ENCODE results near the gene SLC51A. TPM values are rescaled to one million over a fixed set of nuclear protein-coding genes. Genes with fewer than 3 reads are reported as not detected.
"Not testable (repeated sequence)": the region's sequence is repeated elsewhere in the genome, so short reads cannot be mapped to it uniquely, and the experiment has no call there.

The SLC51A gene
- total RNA-seq, 1 experiment from 2014 or later: 6.9 TPM

DNA sequence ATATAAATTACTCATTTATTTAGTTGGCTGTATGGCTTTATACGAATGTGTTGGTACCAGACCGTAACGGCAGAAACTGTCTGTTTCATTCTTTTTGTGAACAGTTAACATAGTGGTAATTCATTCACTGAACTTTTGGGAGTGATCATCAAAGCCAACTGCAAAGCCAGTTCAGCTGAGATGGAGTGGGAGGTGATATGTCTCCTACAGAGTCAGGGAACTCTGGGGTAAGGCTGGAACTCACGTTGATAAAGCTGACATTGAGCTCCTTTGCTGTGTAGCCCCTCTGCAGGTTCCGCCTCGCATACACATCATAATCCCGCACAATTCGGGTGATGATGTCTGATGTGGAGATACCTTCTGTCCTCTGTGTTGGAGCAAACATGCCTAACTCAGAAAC is 25.4 kb downstream of the SLC51A start (continued):
- TF ChIP-seq, protein P1, sequence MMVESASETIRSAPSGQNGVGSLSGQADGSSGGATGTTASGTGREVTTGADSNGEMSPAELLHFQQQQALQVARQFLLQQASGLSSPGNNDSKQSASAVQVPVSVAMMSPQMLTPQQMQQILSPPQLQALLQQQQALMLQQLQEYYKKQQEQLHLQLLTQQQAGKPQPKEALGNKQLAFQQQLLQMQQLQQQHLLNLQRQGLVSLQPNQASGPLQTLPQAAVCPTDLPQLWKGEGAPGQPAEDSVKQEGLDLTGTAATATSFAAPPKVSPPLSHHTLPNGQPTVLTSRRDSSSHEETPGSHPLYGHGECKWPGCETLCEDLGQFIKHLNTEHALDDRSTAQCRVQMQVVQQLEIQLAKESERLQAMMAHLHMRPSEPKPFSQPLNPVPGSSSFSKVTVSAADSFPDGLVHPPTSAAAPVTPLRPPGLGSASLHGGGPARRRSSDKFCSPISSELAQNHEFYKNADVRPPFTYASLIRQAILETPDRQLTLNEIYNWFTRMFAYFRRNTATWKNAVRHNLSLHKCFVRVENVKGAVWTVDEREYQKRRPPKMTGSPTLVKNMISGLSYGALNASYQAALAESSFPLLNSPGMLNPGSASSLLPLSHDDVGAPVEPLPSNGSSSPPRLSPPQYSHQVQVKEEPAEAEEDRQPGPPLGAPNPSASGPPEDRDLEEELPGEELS (CRISPR knock-in tag; IDR thresholded peaks at IDR 0.05): no peak

DNA sequence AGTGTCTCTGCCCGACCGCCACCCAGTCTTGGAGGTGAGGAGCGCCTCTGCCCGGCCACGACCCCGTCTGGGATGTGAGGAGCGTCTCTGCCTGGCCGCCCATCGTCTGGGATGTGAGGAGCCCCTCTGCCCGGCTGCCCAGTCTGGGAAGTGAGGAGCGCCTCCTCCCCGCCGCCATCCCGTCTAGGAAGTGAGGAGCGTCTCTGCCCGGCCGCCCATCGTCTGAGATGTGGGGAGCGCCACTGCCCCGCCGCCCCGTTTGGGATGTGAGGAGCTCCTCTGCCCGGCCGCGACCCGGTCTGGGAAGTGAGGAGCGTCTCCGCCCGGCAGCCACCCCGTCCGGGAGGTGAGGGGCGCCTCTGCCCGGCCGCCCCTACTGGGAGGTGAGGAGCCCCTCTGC is 27.8 kb downstream of the SLC51A start:
- peaks cover 36% of the 10 kb centered on the region for H3K36me3 Mint-ChIP-seq
- H3K4me1 Mint-ChIP-seq; POLR2A ChIA-PET; H3K9me3 Mint-ChIP-seq; H3K27ac Mint-ChIP-seq; ATAC-seq; CTCF ChIA-PET; DNase-seq (ENCODE audit: low spot score); H3K4me3 Mint-ChIP-seq; H3K27me3 Mint-ChIP-seq (ENCODE audit: low read depth): not testable (repeated sequence)

- DNase-seq (ENCODE audit: low spot score): no peak
- CTCF ChIA-PET: no interaction called here
- H3K4me1 Mint-ChIP-seq: no peaks in the 10 kb centered on the region
- H3K27me3 Mint-ChIP-seq (ENCODE audit: low read depth): no peaks in the 10 kb centered on the region
- TF ChIP-seq ZNF263 (CRISPR knock-in tag; IDR thresholded peaks at IDR 0.05; ENCODE audit: low read depth): no peak
- no peak for TF ChIP-seq MXD4 (CRISPR knock-in tag; IDR thresholded peaks at IDR 0.05; ENCODE audit: borderline replicate concordance)
- TF ChIP-seq, protein P2, sequence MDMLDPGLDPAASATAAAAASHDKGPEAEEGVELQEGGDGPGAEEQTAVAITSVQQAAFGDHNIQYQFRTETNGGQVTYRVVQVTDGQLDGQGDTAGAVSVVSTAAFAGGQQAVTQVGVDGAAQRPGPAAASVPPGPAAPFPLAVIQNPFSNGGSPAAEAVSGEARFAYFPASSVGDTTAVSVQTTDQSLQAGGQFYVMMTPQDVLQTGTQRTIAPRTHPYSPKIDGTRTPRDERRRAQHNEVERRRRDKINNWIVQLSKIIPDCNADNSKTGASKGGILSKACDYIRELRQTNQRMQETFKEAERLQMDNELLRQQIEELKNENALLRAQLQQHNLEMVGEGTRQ (CRISPR knock-in tag; IDR thresholded peaks at IDR 0.05): no peak
- no peak for TF ChIP-seq ESRRA (CRISPR knock-in tag; IDR thresholded peaks at IDR 0.05; ENCODE audit: borderline replicate concordance)
- no peak for TF ChIP-seq RORB (CRISPR knock-in tag; IDR thresholded peaks at IDR 0.05)
- no peak for TF ChIP-seq SOX15 (CRISPR knock-in tag; IDR thresholded peaks at IDR 0.05)
- no peak for TF ChIP-seq ETV6 (CRISPR knock-in tag; IDR thresholded peaks at IDR 0.05)
- no peak for TF ChIP-seq ZNF138 (CRISPR knock-in tag; conservative IDR thresholded peaks at IDR 0.05)
- TF ChIP-seq NR3C1 (CRISPR knock-in tag; conservative IDR thresholded peaks at IDR 0.05; ENCODE audit: low read depth): no peak
- H3K36me3 Mint-ChIP-seq: peaks cover 30% of the 10 kb centered on the region
- H3K27ac Mint-ChIP-seq: no peak overlapping the region
- H3K4me3 Mint-ChIP-seq: no peak overlapping the region
- H3K9me3 Mint-ChIP-seq: no peaks in the 10 kb centered on the region
- ATAC-seq: no peak
- POLR2A ChIA-PET: no interaction called here
Observed at GRCh38 chr3:196246612-196247308, 30.4 kb downstream of the SLC51A start.

DNA sequence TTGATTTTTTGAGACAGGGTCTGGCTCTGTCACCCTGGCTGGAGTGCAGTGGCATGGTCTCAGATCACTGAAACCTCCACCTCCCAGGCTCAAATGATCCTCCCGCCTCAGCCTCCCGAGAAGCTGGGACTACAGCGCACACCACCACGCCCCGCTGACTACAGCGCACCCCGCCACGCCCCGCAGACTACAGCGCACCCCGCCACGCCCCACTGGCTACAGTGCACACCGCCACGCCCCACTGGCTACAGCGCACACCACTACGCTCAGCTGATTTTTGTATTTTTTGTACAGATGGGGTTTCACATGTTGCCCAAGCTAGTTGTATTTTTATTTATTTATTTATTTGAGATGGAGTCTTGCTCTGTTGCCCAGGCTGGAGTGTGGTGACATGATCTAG is 35.6 kb downstream of the SLC51A start:
- no peaks in the 10 kb centered on the region for H3K9me3 Mint-ChIP-seq
- ATAC-seq: no peak
- DNase-seq (ENCODE audit: low spot score): no peak
- no peak overlapping the region for H3K27ac Mint-ChIP-seq
- ChIA-PET POLR2A (no interaction called here), CTCF (no interaction called here)
- H3K27me3 Mint-ChIP-seq (ENCODE audit: low read depth): no peaks in the 10 kb centered on the region
- TF ChIP-seq, protein P3, sequence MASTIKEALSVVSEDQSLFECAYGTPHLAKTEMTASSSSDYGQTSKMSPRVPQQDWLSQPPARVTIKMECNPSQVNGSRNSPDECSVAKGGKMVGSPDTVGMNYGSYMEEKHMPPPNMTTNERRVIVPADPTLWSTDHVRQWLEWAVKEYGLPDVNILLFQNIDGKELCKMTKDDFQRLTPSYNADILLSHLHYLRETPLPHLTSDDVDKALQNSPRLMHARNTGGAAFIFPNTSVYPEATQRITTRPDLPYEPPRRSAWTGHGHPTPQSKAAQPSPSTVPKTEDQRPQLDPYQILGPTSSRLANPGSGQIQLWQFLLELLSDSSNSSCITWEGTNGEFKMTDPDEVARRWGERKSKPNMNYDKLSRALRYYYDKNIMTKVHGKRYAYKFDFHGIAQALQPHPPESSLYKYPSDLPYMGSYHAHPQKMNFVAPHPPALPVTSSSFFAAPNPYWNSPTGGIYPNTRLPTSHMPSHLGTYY (CRISPR knock-in tag; IDR thresholded peaks at IDR 0.05): no peak
- TF ChIP-seq SP1 (CRISPR knock-in tag; conservative IDR thresholded peaks at IDR 0.05): no peak
- H3K36me3 Mint-ChIP-seq: peaks cover 12% of the 10 kb centered on the region
- H3K4me3 Mint-ChIP-seq: no peak overlapping the region
- H3K4me1 Mint-ChIP-seq: no peaks in the 10 kb centered on the region
